CD4-positive, CD25-positive, alpha-beta regulatory T cell (primary cell): ENCODE measurements around the gene CAMTA1. TPM values are rescaled to one million over a fixed set of nuclear protein-coding genes. Genes with fewer than 3 reads are reported as not detected.

Source experiments
- ATAC-seq, 2 donors: fragments of 150-1000 bp; cut with Tn5 transposase; one replicate each; pipeline ENCODE4 v1.10.0; 2021; ENCODE audit warnings: low read depth in 2 of 2, moderate number of reproducible peaks in 2 of 2, moderate library complexity in 1 of 2
- DNase-seq, 3 donors: peaks; one replicate each; pipeline versions ENCODE4 v3.0.0 to v3.0.0-alpha.2; 2012 to 2022; ENCODE audit warnings: mixed read lengths in 1 of 3
- H3K27ac ChIP-seq: one replicate; pipeline ENCODE4 v1.7.0; 2013; ENCODE audit warnings: mild to moderate bottlenecking, low read length; ENCODE audit not compliant: insufficient read depth, poor library complexity, severe bottlenecking
- H3K27me3 ChIP-seq: one replicate; pipeline ENCODE4 v1.7.0; 2013; ENCODE audit warnings: low read length; ENCODE audit not compliant: control insufficient read depth, insufficient read depth
- H3K36me3 ChIP-seq: one replicate; pipeline ENCODE4 v1.7.0; 2013; ENCODE audit warnings: mild to moderate bottlenecking, low read length, moderate library complexity; ENCODE audit not compliant: control insufficient read depth, insufficient read depth
- H3K4me1 ChIP-seq: 2 replicates; pipeline ENCODE4 v1.7.0; 2013; ENCODE audit warnings: mild to moderate bottlenecking, low read length; ENCODE audit not compliant: insufficient read depth, control insufficient read depth, poor library complexity, severe bottlenecking
- H3K4me3 ChIP-seq: one replicate; pipeline ENCODE4 v1.7.0; 2013; ENCODE audit warnings: low read depth, mild to moderate bottlenecking, low read length, moderate library complexity
- H3K9me3 ChIP-seq, 2 experiments: 1 replicate in 1 of 2; 2 replicates in 1 of 2; pipeline ENCODE4 v1.7.0; 2013; ENCODE audit warnings: low read length in 2 of 2, mild to moderate bottlenecking in 1 of 2, moderate library complexity in 1 of 2; ENCODE audit not compliant: control insufficient read depth in 2 of 2
- H3K27ac Mint-ChIP-seq, 3 donors: one replicate each; pipeline ENCODE4 v1.8.0; 2020 to 2022; ENCODE audit warnings: mild to moderate bottlenecking in 3 of 3, mixed read lengths in 3 of 3, moderate library complexity in 2 of 3
- H3K27me3 Mint-ChIP-seq: one replicate; pipeline ENCODE4 v1.8.0; 2022; ENCODE audit warnings: mild to moderate bottlenecking, mixed read lengths
- H3K36me3 Mint-ChIP-seq: one replicate; pipeline ENCODE4 v1.8.0; 2020; ENCODE audit warnings: mixed read lengths
- H3K4me1 Mint-ChIP-seq, 4 donors: one replicate each; pipeline ENCODE4 v1.8.0; 2020 to 2022; ENCODE audit warnings: mixed read lengths in 4 of 4, mild to moderate bottlenecking in 1 of 4
- H3K4me3 Mint-ChIP-seq, 4 donors: one replicate each; pipeline ENCODE4 v1.8.0; 2020 to 2022; ENCODE audit warnings: mild to moderate bottlenecking in 4 of 4, mixed read lengths in 4 of 4, moderate library complexity in 3 of 4
- H3K9me3 Mint-ChIP-seq, 7 donors: one replicate each; pipeline ENCODE4 v1.8.0; 2020 to 2022; ENCODE audit warnings: mixed read lengths in 7 of 7, mild to moderate bottlenecking in 3 of 7, moderate library complexity in 2 of 7
- polyA plus RNA-seq, 4 donors: library from polyadenylated mRNA; unstranded; fragments of 300-500 nt; fragmentation: Illumina TruSeq; gene quantifications; one replicate each; pipeline ENCODE4 v1.2.3, GENCODE V29; 2021
- total RNA-seq: library from RNA; stranded (reverse); gene quantifications from one replicate; pipeline ENCODE4 v1.2.3, GENCODE V29; 2022

The CAMTA1 gene
- total and polyA plus RNA-seq, 5 donors from 2014 or later: 48.8 to 112 (median 80.0) TPM

- peak overlapping the region in 2 of 4 donors; percentile 6 to 80 for H3K4me3 Mint-ChIP-seq
- H3K27ac Mint-ChIP-seq: no peak overlapping the region
- H3K4me3 ChIP-seq: no peak overlapping the region
- no peaks in the 10 kb centered on the region for H3K9me3 ChIP-seq
- H3K9me3 Mint-ChIP-seq: peaks cover 0 to 5% (median 0%) of the 10 kb centered on the region in 7 donors
- no peaks in the 10 kb centered on the region for H3K27me3 ChIP-seq
- H3K36me3 ChIP-seq: no peaks in the 10 kb centered on the region
- DNase-seq (no peak), ATAC-seq (no peak)
- H3K27ac ChIP-seq: no peak overlapping the region
- peaks cover 0 to 33% (median 14%) of the 10 kb centered on the region in 4 donors for H3K4me1 Mint-ChIP-seq
- peaks cover 17% of the 10 kb centered on the region for H3K4me1 ChIP-seq
- peaks cover 34% of the 10 kb centered on the region for H3K27me3 Mint-ChIP-seq
- no peaks in the 10 kb centered on the region for H3K36me3 Mint-ChIP-seq
These were observed 176.0 kb downstream of the CAMTA1 start for GRCh38 chr1:6961289-6961688.

GRCh38 chr1:6961905-6962477, 176.7 kb downstream of the CAMTA1 start:
- ATAC-seq: peak; percentile 25 to 35
- no peaks in the 10 kb centered on the region for H3K9me3 ChIP-seq
- Mint-ChIP-seq H3K27me3 (peaks cover 34% of the 10 kb centered on the region), H3K4me3 (peak overlapping the region in 2 of 4 donors; percentile 58 to 60), H3K27ac (no peak overlapping the region), H3K36me3 (no peaks in the 10 kb centered on the region), H3K4me1 (peaks cover 0 to 33% (median 14%) of the 10 kb centered on the region in 4 donors), H3K9me3 (peaks cover 0 to 5% (median 0%) of the 10 kb centered on the region in 7 donors)
- no peak overlapping the region for H3K27ac ChIP-seq
- H3K4me3 ChIP-seq: no peak overlapping the region
- H3K36me3 ChIP-seq: no peaks in the 10 kb centered on the region
- H3K27me3 ChIP-seq: no peaks in the 10 kb centered on the region
- H3K4me1 ChIP-seq: peaks cover 17% of the 10 kb centered on the region
- DNase-seq: peak in 1 of 3 donors; percentile 7

GRCh38 chr1:6962478-6962995, 177.3 kb downstream of the CAMTA1 start:
- Histone ChIP-seq H3K27ac (no peak overlapping the region), H3K4me3 (no peak overlapping the region), H3K9me3 (no peaks in the 10 kb centered on the region), H3K36me3 (no peaks in the 10 kb centered on the region), H3K27me3 (no peaks in the 10 kb centered on the region), H3K4me1 (peaks cover 17% of the 10 kb centered on the region)
- H3K4me3 Mint-ChIP-seq: peak overlapping the region; percentile 54 to 77 (median 59)
- peaks cover 34% of the 10 kb centered on the region for H3K27me3 Mint-ChIP-seq
- H3K4me1 Mint-ChIP-seq: peaks cover 0 to 35% (median 14%) of the 10 kb centered on the region in 4 donors
- peaks cover 0 to 5% (median 0%) of the 10 kb centered on the region in 7 donors for H3K9me3 Mint-ChIP-seq
- DNase-seq (peak; percentile 15 to 62 (median 58)), ATAC-seq (peak; percentile 50 to 59)
- H3K36me3 Mint-ChIP-seq: no peaks in the 10 kb centered on the region
- H3K27ac Mint-ChIP-seq: no peak overlapping the region

GRCh38 chr1:6962996-6963911, 178.0 kb downstream of the CAMTA1 start:
- ATAC-seq (peak; percentile 54 to 64), DNase-seq (peak; percentile 32 to 56 (median 49))
- H3K36me3 ChIP-seq: no peaks in the 10 kb centered on the region
- H3K36me3 Mint-ChIP-seq: no peaks in the 10 kb centered on the region
- H3K27ac Mint-ChIP-seq: peak overlapping the region in 2 of 3 donors; percentile 6 to 85
- H3K4me3 ChIP-seq: no peak overlapping the region
- H3K4me3 Mint-ChIP-seq: peak overlapping the region; percentile 77 to 89 (median 83)
- no peaks in the 10 kb centered on the region for H3K9me3 ChIP-seq
- H3K4me1 Mint-ChIP-seq: peaks cover 0 to 39% (median 14%) of the 10 kb centered on the region in 4 donors
- no peaks in the 10 kb centered on the region for H3K27me3 ChIP-seq
- H3K4me1 ChIP-seq: peaks cover 17% of the 10 kb centered on the region
- no peak overlapping the region for H3K27ac ChIP-seq
- peaks cover 34% of the 10 kb centered on the region for H3K27me3 Mint-ChIP-seq
- H3K9me3 Mint-ChIP-seq: peaks cover 0 to 5% (median 0%) of the 10 kb centered on the region in 7 donors

- no peaks in the 10 kb centered on the region for H3K27me3 ChIP-seq
- DNase-seq (no peak), ATAC-seq (no peak)
- H3K4me3 Mint-ChIP-seq: peak overlapping the region; percentile 1 to 84 (median 45)
- H3K4me1 ChIP-seq: peaks cover 17% of the 10 kb centered on the region
- H3K27me3 Mint-ChIP-seq: peaks cover 34% of the 10 kb centered on the region
- H3K27ac ChIP-seq: no peak overlapping the region
- no peak overlapping the region for H3K4me3 ChIP-seq
- no peaks in the 10 kb centered on the region for H3K9me3 ChIP-seq
- no peaks in the 10 kb centered on the region for H3K36me3 Mint-ChIP-seq
- H3K9me3 Mint-ChIP-seq: peaks cover 0 to 5% (median 0%) of the 10 kb centered on the region in 7 donors
- peaks cover 0 to 46% (median 16%) of the 10 kb centered on the region in 4 donors for H3K4me1 Mint-ChIP-seq
- peak overlapping the region in 1 of 3 donors; percentile 57 for H3K27ac Mint-ChIP-seq
- H3K36me3 ChIP-seq: no peaks in the 10 kb centered on the region
These were observed 178.7 kb downstream of the CAMTA1 start for GRCh38 chr1:6963912-6964307.

GRCh38 chr1:6965083-6965934, 180.1 kb downstream of the CAMTA1 start:
- H3K36me3 Mint-ChIP-seq: no peaks in the 10 kb centered on the region
- H3K9me3 Mint-ChIP-seq: peaks cover 0 to 5% (median 0%) of the 10 kb centered on the region in 7 donors
- peaks cover 31% of the 10 kb centered on the region for H3K27me3 Mint-ChIP-seq
- DNase-seq: no peak
- H3K9me3 ChIP-seq: no peaks in the 10 kb centered on the region
- no peak overlapping the region for H3K27ac ChIP-seq
- H3K36me3 ChIP-seq: no peaks in the 10 kb centered on the region
- peaks cover 2% of the 10 kb centered on the region for H3K27me3 ChIP-seq
- peaks cover 17% of the 10 kb centered on the region for H3K4me1 ChIP-seq
- peaks cover 0 to 51% (median 18%) of the 10 kb centered on the region in 4 donors for H3K4me1 Mint-ChIP-seq
- no peak for ATAC-seq
- no peak overlapping the region for H3K4me3 ChIP-seq
- peak overlapping the region in 1 of 3 donors; percentile 57 for H3K27ac Mint-ChIP-seq
- H3K4me3 Mint-ChIP-seq: no peak overlapping the region

GRCh38 chr1:6965935-6966241, 180.6 kb downstream of the CAMTA1 start:
- H3K4me3 ChIP-seq: no peak overlapping the region
- no peaks in the 10 kb centered on the region for H3K36me3 Mint-ChIP-seq
- peaks cover 0 to 3% (median 0%) of the 10 kb centered on the region in 7 donors for H3K9me3 Mint-ChIP-seq
- ATAC-seq (no peak), DNase-seq (no peak)
- H3K36me3 ChIP-seq: no peaks in the 10 kb centered on the region
- peaks cover 0 to 50% (median 16%) of the 10 kb centered on the region in 4 donors for H3K4me1 Mint-ChIP-seq
- H3K27me3 ChIP-seq: peaks cover 2% of the 10 kb centered on the region
- H3K4me3 Mint-ChIP-seq: no peak overlapping the region
- no peaks in the 10 kb centered on the region for H3K9me3 ChIP-seq
- H3K4me1 ChIP-seq: peaks cover 17% of the 10 kb centered on the region
- H3K27ac Mint-ChIP-seq: no peak overlapping the region
- no peak overlapping the region for H3K27ac ChIP-seq
- peaks cover 25% of the 10 kb centered on the region for H3K27me3 Mint-ChIP-seq
